HTERT RPE-1 (cell line): ENCODE results near the gene WDR83.
"Not testable (repeated sequence)": the region's sequence is repeated elsewhere in the genome, so short reads cannot be mapped to it uniquely, and the experiment has no call there.

ENCODE experiments used
- in situ Hi-C: fragments of 300-500 bp; cut with MboI; formaldehyde crosslinking; loops from 4 replicates; pipeline ENCODE4 v1.14.3; 2020; ENCODE audit warnings: low sequenced_read_pairs

Gene WDR83

GRCh38 chr19:12681074-12681987 is 14.7 kb downstream of the WDR83 start, which contains the start of gene DHPS:
Gene DHPS, minus strand, starts transcription at chr19:12681880. Its CDS starts 114 bp downstream, at chr19:12681766.
- in situ Hi-C loops, result no loop called here

- in situ Hi-C loops, result no loop called here
Observed at GRCh38 chr19:12685831-12686230, 19.2 kb downstream of the WDR83 start.

GRCh38 chr19:12687496-12688196 is 21.0 kb downstream of the WDR83 start, which contains the start of gene GNG14:
Gene GNG14, plus strand, starts transcription at chr19:12687998. Its CDS starts 51 bp downstream, at chr19:12688049.
- in situ Hi-C loops, result no loop called here

GRCh38 chr19:12689012-12689411 is 22.4 kb downstream of the WDR83 start:
- in situ Hi-C loops, result no loop called here

- in situ Hi-C loops, result no loop called here
Observed at GRCh38 chr19:12689581-12690216, 23.1 kb downstream of the WDR83 start.

GRCh38 chr19:12692960-12693359 is 26.4 kb downstream of the WDR83 start:
- in situ Hi-C loops, result no loop called here

GRCh38 chr19:12694641-12695040 is 28.0 kb downstream of the WDR83 start:
- in situ Hi-C loops, result no loop called here

GRCh38 chr19:12695096-12695495 is 28.5 kb downstream of the WDR83 start:
- in situ Hi-C loops, result no loop called here

- in situ Hi-C loops, result no loop called here
Observed at GRCh38 chr19:12695514-12695913, 28.9 kb downstream of the WDR83 start.

GRCh38 chr19:12695997-12696365 is 29.4 kb downstream of the WDR83 start:
- in situ Hi-C loops, result no loop called here

- in situ Hi-C loops, result no loop called here
Observed at GRCh38 chr19:12696366-12697335, 30.0 kb downstream of the WDR83 start, which contains the start of gene FBXW9. Gene FBXW9, minus strand, starts transcription at chr19:12696631. Its CDS starts 50 bp downstream, at chr19:12696581.

- in situ Hi-C loops, result not testable (repeated sequence)
Observed at GRCh38 chr19:12697425-12697824, 30.8 kb downstream of the WDR83 start.

GRCh38 chr19:12698138-12698537 is 31.5 kb downstream of the WDR83 start:
- in situ Hi-C loops, result no loop called here

- in situ Hi-C loops, result no loop called here
Observed at GRCh38 chr19:12701596-12702282, 35.1 kb downstream of the WDR83 start.

GRCh38 chr19:12703046-12703445 is 36.4 kb downstream of the WDR83 start:
- in situ Hi-C loops, result no loop called here

GRCh38 chr19:12705169-12705568 is 38.6 kb downstream of the WDR83 start:
- in situ Hi-C loops, result no loop called here

GRCh38 chr19:12705654-12706331 is 39.2 kb downstream of the WDR83 start:
- in situ Hi-C loops, result no loop called here

- in situ Hi-C loops, result no loop called here
Observed at GRCh38 chr19:12706332-12706718, 39.7 kb downstream of the WDR83 start.

- in situ Hi-C loops, result no loop called here
Observed at GRCh38 chr19:12708641-12709040, 42.0 kb downstream of the WDR83 start.
